Suprapubic skin (tissue), 4 donors: ENCODE results near the gene RAB17. TPM values are rescaled to one million over a fixed set of nuclear protein-coding genes. Genes with fewer than 3 reads are reported as not detected.

Source experiments
- DNase-seq, 2 donors: peaks; one replicate each; pipeline ENCODE4 v3.0.0-alpha.2; 2019; ENCODE audit warnings: low spot score in 2 of 2
- H3K27ac ChIP-seq: fragments of 200-600 bp; sonication (generic); one replicate; pipeline ENCODE4 v1.5.1; 2019
- H3K27me3 ChIP-seq: fragments of 200-600 bp; sonication (generic); one replicate; pipeline ENCODE4 v1.5.1; 2019
- H3K36me3 ChIP-seq: fragments of 200-600 bp; sonication (generic); one replicate; pipeline ENCODE4 v1.5.1; 2019
- H3K4me1 ChIP-seq: fragments of 200-600 bp; sonication (generic); one replicate; pipeline ENCODE4 v1.5.1; 2019
- H3K4me3 ChIP-seq: fragments of 200-600 bp; sonication (generic); one replicate; pipeline ENCODE4 v1.5.1; 2019; ENCODE audit warnings: mild to moderate bottlenecking
- H3K9me3 ChIP-seq: fragments of 200-600 bp; sonication (generic); one replicate; pipeline ENCODE4 v1.5.1; 2019
- EP300 ChIP-seq: sonication (generic); formaldehyde crosslinking; IDR thresholded peaks from one replicate; pipeline ENCODE4 v1.6.1; 2017; ENCODE audit warnings: antibody characterized with exemption
- POLR2A ChIP-seq, 2 donors: fragments of 450-650 bp; IDR thresholded peaks; one replicate each; pipeline ENCODE4 v1.6.1; 2017; ENCODE audit warnings: antibody characterized with exemption in 2 of 2, mild to moderate bottlenecking in 2 of 2, moderate library complexity in 2 of 2
- POLR2AphosphoS5 ChIP-seq, 3 donors: sonication (generic); formaldehyde crosslinking; IDR thresholded peaks; one replicate each; pipeline ENCODE4 v1.6.1; 2017; ENCODE audit warnings: antibody characterized with exemption in 3 of 3
- WGBS: methylation state at CpG from one replicate; pipeline ENCODE4 v1.1.5; 2018; 5-methylcytosine and 5-hydroxymethylcytosine counted together
- total RNA-seq, 4 donors: library from RNA; depleted of rRNA; stranded (reverse); fragments of >200 nt; gene quantifications; one replicate each; pipeline ENCODE4 v1.1.0, GENCODE V29; 2016
- TF ChIP-seq, protein P1 (sequence below), 2 donors: fragments of 200-600 bp in 1 of 2; fragments of 450-650 bp in 1 of 2; sonication (generic) in 1 of 2; IDR thresholded peaks; one replicate each; pipeline ENCODE4 v1.5.1; 2016 to 2019; ENCODE audit warnings: antibody characterized with exemption in 2 of 2, mild to moderate bottlenecking in 1 of 2, moderate library complexity in 1 of 2

The RAB17 gene
- total RNA-seq, 4 donors from 2014 or later: 3.3 to 8.5 (median 6.0) TPM

DNA sequence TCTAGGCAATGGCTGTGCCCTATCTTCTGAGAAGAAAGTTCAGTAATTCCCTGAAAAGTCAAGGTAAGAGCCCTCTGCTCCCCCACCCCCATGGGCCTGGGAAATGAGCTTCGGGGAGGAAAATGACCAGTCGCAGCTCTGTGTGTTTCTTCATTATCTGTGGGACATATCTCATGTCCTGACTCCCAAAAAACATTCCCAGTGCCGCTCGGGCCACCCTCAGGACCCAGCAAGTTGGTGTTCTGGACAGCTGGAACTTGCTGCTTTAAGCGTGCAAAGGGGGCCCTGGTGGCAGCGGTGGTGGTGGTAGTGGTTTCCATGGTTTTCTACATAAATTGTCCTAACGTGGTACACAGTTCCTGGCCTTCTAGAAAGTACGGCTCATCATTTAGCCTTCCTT lies 41.3 kb downstream of the RAB17 start:
- Histone ChIP-seq H3K27me3 (no peaks in the 10 kb centered on the region), H3K4me3 (no peak overlapping the region), H3K9me3 (no peaks in the 10 kb centered on the region), H3K36me3 (peaks cover 8% of the 10 kb centered on the region), H3K4me1 (peaks cover 5% of the 10 kb centered on the region), H3K27ac (no peak overlapping the region)
- WGBS: 94% methylated on average over 8 of the region's 8 CpGs
- DNase-seq: no peak
- TF ChIP-seq EP300: no peak
- TF ChIP-seq, protein P1, sequence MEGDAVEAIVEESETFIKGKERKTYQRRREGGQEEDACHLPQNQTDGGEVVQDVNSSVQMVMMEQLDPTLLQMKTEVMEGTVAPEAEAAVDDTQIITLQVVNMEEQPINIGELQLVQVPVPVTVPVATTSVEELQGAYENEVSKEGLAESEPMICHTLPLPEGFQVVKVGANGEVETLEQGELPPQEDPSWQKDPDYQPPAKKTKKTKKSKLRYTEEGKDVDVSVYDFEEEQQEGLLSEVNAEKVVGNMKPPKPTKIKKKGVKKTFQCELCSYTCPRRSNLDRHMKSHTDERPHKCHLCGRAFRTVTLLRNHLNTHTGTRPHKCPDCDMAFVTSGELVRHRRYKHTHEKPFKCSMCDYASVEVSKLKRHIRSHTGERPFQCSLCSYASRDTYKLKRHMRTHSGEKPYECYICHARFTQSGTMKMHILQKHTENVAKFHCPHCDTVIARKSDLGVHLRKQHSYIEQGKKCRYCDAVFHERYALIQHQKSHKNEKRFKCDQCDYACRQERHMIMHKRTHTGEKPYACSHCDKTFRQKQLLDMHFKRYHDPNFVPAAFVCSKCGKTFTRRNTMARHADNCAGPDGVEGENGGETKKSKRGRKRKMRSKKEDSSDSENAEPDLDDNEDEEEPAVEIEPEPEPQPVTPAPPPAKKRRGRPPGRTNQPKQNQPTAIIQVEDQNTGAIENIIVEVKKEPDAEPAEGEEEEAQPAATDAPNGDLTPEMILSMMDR (IDR thresholded peaks at IDR 0.05): no peak

DNA sequence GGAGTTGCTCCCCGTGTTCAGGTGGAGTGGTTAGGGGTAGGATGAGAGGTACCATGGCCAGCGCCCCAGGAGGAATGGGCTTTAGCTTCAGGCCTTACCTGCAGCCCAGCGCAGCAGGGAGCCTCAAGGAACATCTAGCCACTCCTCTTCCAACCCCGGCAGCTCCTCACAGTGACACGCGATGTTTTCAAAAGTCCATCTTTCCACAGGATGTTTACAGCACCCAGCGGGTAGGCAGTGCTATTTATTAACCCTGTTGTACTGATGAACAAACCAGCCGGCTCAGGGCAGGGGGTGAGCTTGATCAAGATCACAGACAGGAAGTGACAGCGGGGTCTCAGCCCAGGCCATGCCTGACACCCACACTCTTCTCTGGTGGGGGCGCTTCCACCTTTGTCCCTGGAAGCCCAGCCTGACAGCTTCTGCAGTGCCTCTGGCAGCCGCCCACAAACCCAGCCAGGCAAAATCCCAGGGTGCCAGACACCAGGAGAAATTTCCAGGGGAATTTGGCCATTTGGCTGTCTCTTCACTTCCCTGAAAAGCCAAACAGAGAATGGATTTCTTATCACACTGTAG lies 42.6 kb downstream of the RAB17 start:
- WGBS: 37% methylated on average over 10 of the region's 11 CpGs
- Histone ChIP-seq H3K9me3 (no peaks in the 10 kb centered on the region), H3K4me1 (peaks cover 5% of the 10 kb centered on the region), H3K27ac (no peak overlapping the region), H3K27me3 (no peaks in the 10 kb centered on the region), H3K36me3 (peaks cover 3% of the 10 kb centered on the region), H3K4me3 (no peak overlapping the region)
- TF ChIP-seq, protein P1 (IDR thresholded peaks at IDR 0.05): no peak
- no peak for TF ChIP-seq POLR2A (IDR thresholded peaks at IDR 0.05)
- no peak for TF ChIP-seq POLR2AphosphoS5 (IDR thresholded peaks at IDR 0.05)
- no peak for TF ChIP-seq EP300
- no peak for DNase-seq

DNA sequence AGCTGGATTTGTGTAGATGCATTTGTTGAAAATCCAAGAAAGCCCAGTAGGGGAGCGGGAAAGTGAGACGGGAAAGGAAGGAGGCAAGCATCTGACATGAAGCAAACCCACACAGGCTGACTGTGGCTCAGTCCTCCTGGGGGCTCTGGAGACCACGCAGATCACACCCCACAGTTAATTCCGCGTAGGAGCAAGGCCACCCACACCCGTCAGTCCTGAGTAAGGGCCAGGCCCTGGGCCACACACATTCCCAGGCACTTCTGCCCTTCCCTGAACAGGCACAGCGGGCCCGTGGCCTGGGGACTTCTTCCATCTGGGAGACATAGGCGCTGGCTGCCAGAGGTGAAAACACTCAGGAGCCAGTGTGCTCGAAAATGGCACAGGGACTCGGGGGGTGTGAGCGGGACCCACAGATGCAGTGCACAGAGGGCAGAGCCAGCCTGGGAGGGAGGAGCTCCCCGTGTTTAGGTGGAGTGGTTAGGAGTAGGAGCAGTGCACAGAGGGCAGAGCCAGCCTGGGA lies 43.6 kb downstream of the RAB17 start:
- H3K36me3 ChIP-seq: no peaks in the 10 kb centered on the region
- no peak overlapping the region for H3K4me3 ChIP-seq
- TF ChIP-seq EP300 (no peak), POLR2AphosphoS5 (IDR thresholded peaks at IDR 0.05) (no peak), POLR2A (IDR thresholded peaks at IDR 0.05) (no peak)
- TF ChIP-seq, protein P1 (IDR thresholded peaks at IDR 0.05): no peak
- no peaks in the 10 kb centered on the region for H3K9me3 ChIP-seq
- H3K27ac ChIP-seq: no peak overlapping the region
- 68% methylated on average over 13 of the region's 13 CpGs for WGBS
- H3K27me3 ChIP-seq: no peaks in the 10 kb centered on the region
- peaks cover 5% of the 10 kb centered on the region for H3K4me1 ChIP-seq
- DNase-seq: no peak

DNA sequence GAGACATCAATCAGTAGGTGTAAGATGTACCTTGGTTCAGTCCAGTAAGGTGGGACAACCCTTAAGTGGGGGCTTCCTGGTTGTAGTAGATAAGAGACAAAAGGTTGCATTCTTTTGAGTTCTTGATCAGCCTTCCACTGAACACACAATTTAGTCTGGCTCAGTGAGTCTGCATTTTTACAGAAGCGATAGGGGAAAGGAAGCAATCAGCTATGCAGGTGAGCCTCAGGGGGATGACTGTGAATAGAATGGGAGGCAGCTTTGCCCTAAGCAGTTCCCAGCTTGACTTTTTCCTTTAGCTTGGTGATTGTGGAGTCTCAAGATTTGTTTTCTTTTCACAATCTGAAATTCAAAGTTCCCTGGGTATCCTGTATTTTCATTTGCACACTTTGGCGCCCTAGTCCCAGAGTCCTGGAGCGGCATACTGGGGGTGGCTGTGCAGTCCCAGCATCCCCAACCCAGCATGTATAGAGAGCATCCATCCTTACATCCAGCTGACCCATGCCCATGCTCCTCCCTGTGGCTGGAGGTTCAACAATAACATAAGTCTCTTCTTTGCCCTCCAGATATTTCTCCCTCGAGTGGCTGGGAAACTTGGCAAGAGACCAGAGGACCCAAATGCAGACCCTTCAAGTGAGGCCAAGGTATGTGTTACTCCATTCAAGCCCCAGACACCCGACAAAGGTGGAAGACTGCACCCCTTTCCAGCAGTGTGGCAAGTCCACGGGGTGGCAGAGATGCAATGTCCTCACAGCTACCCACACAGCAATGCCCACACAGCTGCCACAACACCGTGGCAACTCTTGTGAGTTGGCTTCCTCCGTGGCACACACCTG lies 44.3 kb downstream of the RAB17 start:
- H3K9me3 ChIP-seq: no peaks in the 10 kb centered on the region
- no peak for TF ChIP-seq POLR2A (IDR thresholded peaks at IDR 0.05)
- TF ChIP-seq, protein P1 (IDR thresholded peaks at IDR 0.05): no peak
- TF ChIP-seq POLR2AphosphoS5 (IDR thresholded peaks at IDR 0.05): no peak
- TF ChIP-seq EP300: no peak
- no peak overlapping the region for H3K27ac ChIP-seq
- DNase-seq: no peak
- 76% methylated on average over 8 of the region's 8 CpGs for WGBS
- no peaks in the 10 kb centered on the region for H3K27me3 ChIP-seq
- peaks cover 6% of the 10 kb centered on the region for H3K4me1 ChIP-seq
- no peak overlapping the region for H3K4me3 ChIP-seq
- no peaks in the 10 kb centered on the region for H3K36me3 ChIP-seq

DNA sequence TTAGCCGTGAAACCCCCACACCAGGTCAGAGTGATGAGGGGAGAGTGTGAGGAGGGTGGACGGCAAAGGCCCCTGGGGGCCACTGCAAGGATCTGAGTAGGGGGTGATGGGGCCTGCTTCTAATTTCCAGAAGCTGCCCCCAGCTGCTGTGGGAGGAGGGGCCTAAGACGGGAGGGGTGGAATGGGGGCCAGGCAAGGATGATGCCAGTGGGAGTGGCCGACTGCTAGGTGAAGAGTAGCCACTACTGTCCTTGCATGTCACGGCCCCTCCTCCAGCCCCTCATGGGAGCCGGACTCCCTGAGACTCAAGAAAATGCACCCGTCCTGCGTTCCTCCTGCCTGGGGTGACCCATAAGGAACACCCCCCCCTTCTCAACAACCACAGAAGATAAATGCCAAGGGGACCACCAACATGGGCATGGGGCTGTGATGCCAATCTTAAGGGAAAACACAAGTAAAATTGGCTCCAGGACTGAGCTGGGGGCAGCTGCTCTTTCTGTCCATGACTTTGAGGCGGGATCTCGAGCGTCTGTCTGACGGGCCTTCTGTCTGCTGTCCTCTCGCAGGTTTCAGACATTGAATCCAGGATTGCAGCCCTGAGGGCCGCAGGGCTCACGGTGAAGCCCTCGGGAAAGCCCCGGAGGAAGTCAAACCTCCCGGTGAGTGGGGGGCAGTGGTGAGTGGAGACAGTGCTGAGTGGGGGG lies 48.4 kb downstream of the RAB17 start:
- no peaks in the 10 kb centered on the region for H3K27me3 ChIP-seq
- no peaks in the 10 kb centered on the region for H3K36me3 ChIP-seq
- DNase-seq: no peak
- no peak overlapping the region for H3K4me3 ChIP-seq
- H3K9me3 ChIP-seq: no peaks in the 10 kb centered on the region
- H3K27ac ChIP-seq: no peak overlapping the region
- H3K4me1 ChIP-seq: peaks cover 11% of the 10 kb centered on the region
- TF ChIP-seq, protein P1 (IDR thresholded peaks at IDR 0.05): no peak
- no peak for TF ChIP-seq POLR2A (IDR thresholded peaks at IDR 0.05)
- TF ChIP-seq POLR2AphosphoS5 (IDR thresholded peaks at IDR 0.05): no peak
- TF ChIP-seq EP300: no peak
- WGBS: 93% methylated on average over 16 of the region's 18 CpGs
